Activated CD4-positive, alpha-beta T cell treated with anti-CD3 and anti-CD28 coated beads, Interleukin-2, Interleukin-4, amounts not matched to agents 100 ng/mL and 50 ng/mL, durations not matched to agents 16 hours and 8 hours (primary cell): ENCODE data around the gene HSBP1.

Experiments
- DNase-seq: peaks from one replicate; pipeline ENCODE4 v3.0.0-alpha.2; 2020; ENCODE audit warnings: low spot score

Gene HSBP1

GRCh38 chr16:83840060-83840617, 32.4 kb downstream of the HSBP1 start:
- DNase-seq, result no peak

- no peak for DNase-seq
These were observed 34.5 kb downstream of the HSBP1 start for GRCh38 chr16:83842291-83842690.

GRCh38 chr16:83842756-83843507, 35.2 kb downstream of the HSBP1 start:
- DNase-seq, result no peak

- no peak for DNase-seq
These were observed 35.9 kb downstream of the HSBP1 start for GRCh38 chr16:83843657-83844056.

- DNase-seq, result no peak
These were observed 37.5 kb downstream of the HSBP1 start for GRCh38 chr16:83845263-83845662.

GRCh38 chr16:83847371-83848225, 39.8 kb downstream of the HSBP1 start:
- DNase-seq, result no peak

GRCh38 chr16:83849421-83849820, 41.6 kb downstream of the HSBP1 start:
- DNase-seq, result no peak

GRCh38 chr16:83850947-83851346, 43.2 kb downstream of the HSBP1 start:
- no peak for DNase-seq

- DNase-seq, result no peak
These were observed 43.7 kb downstream of the HSBP1 start for GRCh38 chr16:83851473-83851872.

GRCh38 chr16:83852774-83853173, 45.0 kb downstream of the HSBP1 start:
- DNase-seq, result no peak

GRCh38 chr16:83853834-83854233, 46.1 kb downstream of the HSBP1 start:
- DNase-seq, result no peak

GRCh38 chr16:83854420-83854819, 46.6 kb downstream of the HSBP1 start:
- DNase-seq, result no peak

- DNase-seq, result no peak
These were observed 49.0 kb downstream of the HSBP1 start for GRCh38 chr16:83856792-83857191.

- DNase-seq, result no peak
These were observed 51.5 kb downstream of the HSBP1 start for GRCh38 chr16:83859265-83859664.

GRCh38 chr16:83862661-83863060, 54.9 kb downstream of the HSBP1 start:
- DNase-seq, result no peak

- no peak for DNase-seq
These were observed 55.9 kb downstream of the HSBP1 start for GRCh38 chr16:83863682-83864081.
